ENCODE measurements around the gene UNC5C. TPM values are rescaled to one million over a fixed set of nuclear protein-coding genes. Genes with fewer than 3 reads are reported as not detected.

UNC5C gene
- total and polyA plus RNA-seq, 2 of the 8 experiments (the other 6 are each of a cell fraction or from before 2014, with no cell fraction given): 0.30 to 1.3 TPM

DNA sequence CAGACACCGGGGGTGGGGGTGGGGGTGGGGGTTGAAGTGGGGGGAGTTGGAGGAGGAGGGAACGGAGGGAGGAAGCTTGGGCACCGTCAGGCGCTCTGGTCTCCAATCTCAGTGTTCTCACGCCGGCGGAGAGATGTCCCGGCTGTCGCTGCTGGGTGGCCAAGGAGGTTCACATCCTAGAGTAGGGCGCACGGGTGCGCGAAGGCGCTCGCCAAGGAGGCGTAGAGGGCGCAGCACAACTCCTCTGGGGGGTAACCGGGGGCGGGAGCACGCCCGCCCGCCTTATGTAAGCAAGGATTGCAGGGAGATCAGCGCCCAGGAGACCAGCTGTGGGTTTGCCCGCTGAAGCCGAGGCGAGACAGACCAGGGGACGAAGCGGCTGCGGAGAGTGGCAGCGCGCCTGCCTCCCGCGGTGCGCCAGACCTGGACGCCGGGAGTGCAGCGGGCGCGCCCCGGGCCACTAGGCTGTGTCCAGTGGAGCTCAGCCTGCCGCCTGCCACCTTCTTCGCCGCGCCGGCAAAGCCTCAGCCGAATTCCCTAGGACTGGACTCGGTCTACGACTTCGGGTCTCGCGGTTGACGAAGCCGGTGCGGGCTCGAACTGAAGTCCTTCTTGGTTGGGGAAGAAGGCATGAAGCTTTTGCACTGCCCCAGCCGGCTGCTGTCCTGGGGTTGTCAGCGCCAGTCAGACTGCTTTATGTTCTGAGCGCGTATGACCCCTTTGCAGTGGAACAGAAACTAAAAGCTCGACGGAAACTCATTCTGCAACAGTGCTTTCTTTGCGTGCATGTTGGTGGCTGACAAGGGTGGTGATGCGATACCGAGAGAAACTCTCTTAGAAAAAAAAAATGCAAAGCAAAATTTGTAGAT, 707 bp upstream of the UNC5C start (continued):
- TF ChIP-seq GABPA (IDR thresholded peaks at IDR 0.05; ENCODE audit: borderline replicate concordance, insufficient read depth, low read length) (no peak), KDM4A (IDR thresholded peaks at IDR 0.05; ENCODE audit: low read depth, low read length, severe bottlenecking) (peak; percentile 87), CHD2 (IDR thresholded peaks at IDR 0.05; ENCODE audit: low read length) (no peak), ZNF274 (IDR thresholded peaks at IDR 0.05; ENCODE audit: borderline replicate concordance, extremely low read depth, low read length) (no peak), CHD1 (IDR thresholded peaks at IDR 0.05; ENCODE audit: low read depth, low read length) (no peak), YY1 (IDR thresholded peaks at IDR 0.05; ENCODE audit: low read depth, low read length) (no peak), EGR1 (IDR thresholded peaks at IDR 0.05; ENCODE audit: borderline replicate concordance, low read depth, low read length) (no peak), CREB1 (IDR thresholded peaks at IDR 0.05) (no peak), SIX5 (IDR thresholded peaks at IDR 0.05; ENCODE audit: low read depth, low read length) (no peak), CEBPB (IDR thresholded peaks at IDR 0.05; ENCODE audit: low read depth, low read length) (no peak), TAF1 (IDR thresholded peaks at IDR 0.05; ENCODE audit: low read depth, low read length) (no peak), SAP30 (IDR thresholded peaks at IDR 0.05; ENCODE audit: insufficient read depth, insufficient replicate concordance, low read length) (no peak), SRF (IDR thresholded peaks at IDR 0.05; ENCODE audit: low read depth, low read length) (no peak), CTBP2 (IDR thresholded peaks at IDR 0.05; ENCODE audit: borderline replicate concordance, insufficient read depth, insufficient read length, low read length) (no peak), TBP (IDR thresholded peaks at IDR 0.05; ENCODE audit: low read depth, low read length) (no peak), POU5F1 (IDR thresholded peaks at IDR 0.05; ENCODE audit: low read depth, low read length) (no peak), JUND (IDR thresholded peaks at IDR 0.05; ENCODE audit: low read length) (no peak), KDM5A (IDR thresholded peaks at IDR 0.05; ENCODE audit: low read length) (no peak), TCF12 (IDR thresholded peaks at IDR 0.05; ENCODE audit: low read depth, low read length) (no peak), POLR2A (IDR thresholded peaks at IDR 0.05; ENCODE audit: control extremely low read depth in 1 of 2, low read depth in 2 of 2, low read length in 2 of 2) (no peak), NANOG (IDR thresholded peaks at IDR 0.05; ENCODE audit: insufficient read depth, low read depth, low read length, poor library complexity, severe bottlenecking) (no peak), HDAC2 (IDR thresholded peaks at IDR 0.05; ENCODE audit: borderline replicate concordance in 1 of 2, low read depth in 2 of 2, low read length in 2 of 2) (no peak), EZH2 (IDR thresholded peaks at IDR 0.05; ENCODE audit: low read depth, low read length, severe bottlenecking) (peak; percentile 72), HDAC6 (IDR thresholded peaks at IDR 0.05; ENCODE audit: low read depth, low read length) (no peak)
- TF ChIP-seq, protein P1, sequence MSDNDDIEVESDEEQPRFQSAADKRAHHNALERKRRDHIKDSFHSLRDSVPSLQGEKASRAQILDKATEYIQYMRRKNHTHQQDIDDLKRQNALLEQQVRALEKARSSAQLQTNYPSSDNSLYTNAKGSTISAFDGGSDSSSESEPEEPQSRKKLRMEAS (IDR thresholded peaks at IDR 0.05): no peak
